Stimulated activated CD4-positive, alpha-beta T cell treated with anti-CD3 and anti-CD28 coated beads, Interleukin-4, amount 100 ng/mL, for 1 hour (primary cell): ENCODE measurements around the gene TRIM45.
A peak's percentile ranks its signal among the peaks of the same experiment; 100 is the strongest.

Source experiments
- DNase-seq: peaks from one replicate; pipeline ENCODE4 v3.0.0-alpha.2; 2020

The TRIM45 gene

GRCh38 chr1:117098287-117098890, 23.2 kb downstream of the TRIM45 start:
- DNase-seq, result no peak

DNA sequence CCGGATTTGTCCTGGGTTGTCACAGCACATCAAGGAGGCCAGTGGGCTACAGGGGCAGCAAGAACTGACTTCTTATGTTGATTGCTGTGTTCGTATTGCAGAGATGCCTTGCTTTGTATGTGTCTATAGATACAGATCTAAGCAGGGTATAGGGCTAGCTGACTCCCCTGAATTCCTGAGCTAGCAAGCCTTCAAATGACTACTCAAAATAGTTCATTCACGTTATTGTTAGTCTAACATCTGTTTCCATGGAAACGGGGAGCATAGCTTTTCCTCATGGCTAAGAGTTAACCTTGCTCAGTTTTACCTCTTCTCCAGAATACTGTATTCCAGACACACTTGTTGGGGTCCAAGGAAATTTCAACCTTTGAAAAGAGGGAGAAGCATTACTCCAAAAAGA, 24.1 kb downstream of the TRIM45 start:
- no peak for DNase-seq

- DNase-seq, result no peak
Measured at GRCh38 chr1:117096951-117097408, 24.6 kb downstream of the TRIM45 start.

- DNase-seq, result no peak
Measured at GRCh38 chr1:117094841-117095604, 26.5 kb downstream of the TRIM45 start.

DNA sequence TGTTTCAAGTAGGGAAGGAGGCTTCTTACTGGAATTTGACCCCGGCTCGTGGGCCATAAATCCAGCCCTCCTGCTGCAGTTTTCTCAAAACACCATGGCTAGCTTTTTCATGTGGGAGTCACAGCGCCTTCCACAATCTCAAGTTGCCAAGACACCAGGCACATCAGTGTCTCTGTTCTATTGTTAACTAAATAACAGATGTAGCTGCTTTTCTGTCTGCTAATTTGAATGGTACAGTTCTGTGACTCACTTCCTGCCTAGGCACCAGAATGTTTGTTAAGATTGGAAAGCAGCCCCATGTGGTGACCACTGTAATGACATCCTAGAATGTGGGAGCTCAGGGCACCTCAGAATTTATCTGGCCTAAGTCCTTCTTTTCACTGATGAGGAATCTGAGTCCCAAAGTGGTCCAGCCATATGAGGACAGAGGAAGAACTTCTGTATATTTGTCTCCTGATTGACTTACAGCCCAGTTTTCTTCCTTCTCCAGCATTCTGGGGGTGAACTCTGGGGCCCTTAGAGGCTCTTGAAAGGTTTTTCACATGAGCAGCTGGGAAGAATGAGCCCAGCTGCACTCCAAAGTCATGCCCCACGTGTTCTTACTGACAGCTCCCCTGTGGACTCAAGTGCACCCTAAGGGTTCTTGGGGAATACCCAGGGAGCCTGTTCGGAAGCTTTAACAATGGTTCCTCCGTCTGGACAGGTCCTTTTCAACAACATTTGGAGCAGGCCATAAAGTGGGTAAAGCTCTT, 27.5 kb downstream of the TRIM45 start:
- no peak for DNase-seq

DNA sequence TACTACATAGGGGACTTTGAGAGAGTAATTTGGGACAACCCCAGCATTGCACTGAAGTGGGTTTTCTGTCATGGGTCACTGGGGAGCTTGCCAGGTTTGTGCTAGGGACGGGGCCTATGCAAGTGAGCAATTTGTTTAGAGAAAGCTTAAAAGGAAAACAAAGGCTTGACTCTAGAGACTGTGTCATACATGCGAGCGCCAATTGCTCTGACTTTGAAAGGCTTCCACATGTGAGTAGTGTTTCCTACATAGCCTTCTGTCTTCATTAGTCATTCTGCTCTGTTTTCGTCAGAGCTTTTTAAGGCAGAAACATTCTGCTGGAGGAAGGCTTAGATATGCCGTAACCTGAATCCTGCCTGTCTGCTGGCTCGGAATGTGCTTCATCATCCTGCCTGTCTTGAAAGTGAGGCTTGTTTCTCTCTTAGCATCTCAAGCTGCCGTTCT, 28.4 kb downstream of the TRIM45 start:
- DNase-seq, result peak; percentile 15

GRCh38 chr1:117092594-117092993, 29.0 kb downstream of the TRIM45 start:
- DNase-seq, result no peak

DNA sequence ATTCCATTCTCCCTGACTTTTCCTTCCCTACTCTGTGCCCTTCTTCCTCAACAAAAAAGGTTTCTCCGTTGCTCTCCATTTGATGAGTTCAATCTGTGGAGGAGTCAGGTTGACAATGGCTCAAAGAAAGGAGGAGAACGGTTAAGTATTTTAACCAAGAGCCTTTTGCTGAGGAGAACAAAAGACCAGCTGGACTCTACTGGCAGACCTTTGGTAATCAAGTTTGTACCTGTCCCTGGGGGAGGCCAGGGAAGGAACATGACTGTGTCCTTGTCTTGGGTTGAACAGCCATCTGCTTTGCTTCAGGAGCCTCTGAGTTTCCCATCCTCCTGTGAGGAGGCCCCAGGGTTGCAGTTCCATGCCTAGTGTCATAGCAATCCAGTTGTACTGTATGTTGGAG, 31.6 kb downstream of the TRIM45 start:
- DNase-seq, result no peak

DNA sequence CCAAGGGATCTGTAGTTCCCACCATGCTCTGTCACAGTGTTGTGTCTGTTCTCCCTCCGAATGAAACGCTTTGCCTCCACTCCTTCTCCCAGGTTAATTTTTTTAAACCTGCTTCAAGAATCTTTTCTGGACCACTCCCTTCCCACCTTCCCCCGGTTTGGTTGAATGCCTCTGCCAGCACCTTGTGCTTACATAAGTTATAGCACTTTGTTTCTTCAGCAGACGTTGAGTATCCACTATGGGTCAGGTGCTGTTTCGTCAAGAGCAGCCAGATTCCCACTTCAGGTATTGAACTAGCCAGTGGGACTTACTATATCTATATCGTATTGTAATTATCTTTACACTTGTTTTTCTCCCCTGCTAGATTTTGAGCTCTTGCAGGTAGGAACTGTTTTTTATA, 33.9 kb downstream of the TRIM45 start:
- DNase-seq, result no peak

GRCh38 chr1:117084231-117084630, 37.3 kb downstream of the TRIM45 start:
- DNase-seq, result no peak

GRCh38 chr1:117079737-117080136, 41.8 kb downstream of the TRIM45 start:
- DNase-seq, result no peak

DNA sequence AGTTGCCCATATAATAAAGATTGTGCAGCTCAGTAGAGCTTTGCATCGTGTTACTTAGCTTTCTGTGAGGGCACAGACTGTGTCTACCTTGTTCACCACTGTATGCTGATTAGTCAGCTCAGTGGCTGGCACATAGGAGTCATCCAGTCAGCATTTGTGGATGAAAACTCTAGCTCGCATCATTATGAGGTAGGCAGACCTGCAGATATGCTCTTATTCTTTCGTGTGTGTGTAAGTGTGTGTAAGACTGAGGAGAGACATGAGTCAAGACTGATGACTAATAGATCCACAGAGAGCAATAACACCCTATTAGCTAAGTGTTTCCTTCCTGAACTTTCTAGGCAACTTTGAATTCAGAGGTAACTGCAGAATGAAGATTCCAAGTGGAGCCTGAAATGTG, 44.3 kb downstream of the TRIM45 start:
- peak; percentile 36 for DNase-seq

GRCh38 chr1:117076648-117077047, 44.9 kb downstream of the TRIM45 start:
- DNase-seq, result no peak

DNA sequence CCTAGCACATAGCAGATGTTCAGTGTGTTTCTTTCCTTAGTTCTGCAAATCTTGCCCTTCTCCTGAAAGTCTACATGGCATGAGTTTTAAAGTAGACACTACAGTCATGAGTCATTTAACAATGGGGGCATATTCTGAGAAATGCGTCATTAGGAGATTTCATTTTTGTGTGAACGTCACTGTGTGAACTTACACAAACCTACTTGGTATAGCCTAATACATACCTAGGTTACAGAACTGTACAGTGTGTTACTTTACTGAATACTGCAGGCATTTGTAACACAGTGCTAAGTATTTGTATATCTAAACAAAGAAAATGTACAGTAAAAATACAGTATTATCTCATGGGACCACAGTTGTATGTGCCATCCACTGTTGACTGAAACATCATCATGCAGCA, 51.4 kb downstream of the TRIM45 start:
- DNase-seq, result no peak

GRCh38 chr1:117069220-117069844, 52.2 kb downstream of the TRIM45 start:
- DNase-seq, result no peak

DNA sequence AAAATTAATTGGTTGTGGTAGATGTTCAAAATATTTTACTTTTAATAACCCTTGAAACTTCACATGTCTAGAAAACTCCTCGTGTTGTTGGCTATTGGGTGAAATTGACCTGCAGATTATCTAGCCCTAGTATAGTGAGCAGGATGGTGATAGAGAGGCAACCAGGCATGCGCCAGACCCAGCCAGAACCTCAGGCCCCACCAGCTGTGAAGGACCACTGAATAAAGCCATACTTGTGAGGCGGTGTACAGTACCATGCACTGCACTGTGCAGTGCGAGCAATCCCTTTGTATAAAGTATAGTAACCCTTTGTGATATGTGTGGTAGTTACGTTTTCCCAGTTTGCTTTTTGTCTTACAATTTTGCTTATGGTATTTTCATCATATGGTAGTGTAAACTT, 53.0 kb downstream of the TRIM45 start:
- DNase-seq, result no peak

DNA sequence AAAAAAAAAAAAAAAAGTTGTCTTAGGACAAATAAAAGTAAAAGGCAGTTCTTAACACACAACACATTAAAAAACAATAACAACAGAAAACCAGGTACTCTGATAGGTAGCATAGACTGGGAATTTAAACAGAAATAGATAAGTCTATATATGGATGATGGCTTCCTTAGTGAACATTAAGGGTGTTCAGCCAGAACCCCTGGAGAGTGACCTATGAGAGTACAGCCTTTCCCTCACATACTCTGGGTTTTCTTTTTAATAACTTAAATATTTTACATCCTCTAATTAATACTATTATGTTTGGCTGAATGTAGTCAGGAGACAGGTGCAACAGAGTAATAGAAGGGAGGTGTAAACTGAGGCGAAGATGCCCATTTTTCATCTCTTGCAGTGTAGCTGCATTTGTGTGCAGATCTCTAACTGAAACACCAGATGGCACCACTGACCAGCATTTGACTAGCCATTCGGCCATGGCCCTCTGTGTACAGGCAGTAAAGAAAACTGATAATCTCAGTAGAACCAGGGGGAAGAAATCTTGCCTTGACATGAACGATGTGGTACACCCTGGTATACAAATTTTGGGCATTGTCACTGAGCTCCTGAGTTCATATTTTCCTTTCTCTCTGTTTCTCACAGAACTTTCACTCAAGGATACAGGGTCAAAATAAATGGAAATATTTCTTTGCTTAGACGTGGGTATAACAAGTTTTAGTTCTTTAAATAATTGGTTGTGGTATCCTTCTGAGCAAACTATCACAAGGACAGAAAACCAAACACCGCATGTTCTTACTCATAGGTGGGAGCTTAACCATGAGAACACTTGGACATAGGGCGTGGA, 53.8 kb downstream of the TRIM45 start:
- DNase-seq, result no peak

DNA sequence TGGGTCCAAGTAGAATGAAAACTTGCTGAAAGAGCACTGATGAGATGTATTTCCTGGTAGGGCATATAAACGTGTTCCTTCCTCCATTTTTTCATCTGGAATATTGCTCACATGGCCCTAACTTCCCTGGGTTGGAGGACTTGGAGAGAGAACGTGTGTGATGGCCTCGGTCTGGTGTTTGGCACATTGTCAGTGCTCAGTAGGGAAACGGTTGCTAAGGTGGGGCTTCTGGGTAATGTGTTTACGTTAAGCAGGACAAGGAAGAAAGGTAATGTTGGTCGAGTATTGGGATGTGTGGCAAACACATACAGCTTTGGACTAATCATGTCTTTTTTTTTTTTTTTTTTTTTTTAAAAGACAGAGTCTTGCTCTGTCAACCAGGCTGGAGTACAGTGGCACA, 55.2 kb downstream of the TRIM45 start:
- no peak for DNase-seq

- DNase-seq, result no peak
Measured at GRCh38 chr1:117061986-117062415, 59.5 kb downstream of the TRIM45 start.
